Measurements from ENCODE around the gene KDM1B.
"Not testable (repeated sequence)": the region's sequence is repeated elsewhere in the genome, so short reads cannot be mapped to it uniquely, and the experiment has no call there.

The KDM1B gene

DNA sequence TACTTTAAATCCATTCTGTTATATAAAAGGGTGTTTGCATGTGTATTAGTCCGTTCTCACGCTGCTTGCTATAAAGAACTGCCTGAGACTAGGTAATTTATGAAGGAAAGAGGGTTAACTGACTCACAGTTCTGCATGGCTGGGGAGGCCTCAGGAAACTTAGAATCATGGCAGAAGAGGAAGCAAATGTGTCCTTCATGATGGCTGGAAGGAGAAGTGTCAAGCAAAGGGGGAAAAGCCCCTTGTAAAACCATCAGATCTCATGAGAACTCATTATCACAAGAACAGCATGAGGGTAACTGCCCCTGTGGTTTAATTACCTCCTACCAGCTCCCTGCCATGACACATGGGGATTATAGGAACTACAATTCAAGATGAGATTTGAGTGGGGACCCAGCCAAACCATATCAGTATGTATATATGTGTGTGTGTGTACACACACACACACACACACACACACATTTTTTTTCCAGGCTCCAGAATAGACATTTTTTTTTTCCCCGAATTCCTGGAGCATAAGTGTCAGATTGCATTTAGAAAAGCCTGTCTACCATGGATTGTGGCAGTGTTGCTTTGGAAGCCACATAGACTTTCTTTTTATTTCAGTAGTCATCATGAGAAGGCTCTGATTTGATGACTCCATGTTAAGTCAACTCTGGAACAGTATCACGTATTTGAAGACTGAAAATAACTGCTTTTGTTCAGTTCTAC is 31.5 kb downstream of the KDM1B start:
- no peak for DNase-seq (ENCODE audit: low read depth in 2 of 3, low spot score in 2 of 3)

DNA sequence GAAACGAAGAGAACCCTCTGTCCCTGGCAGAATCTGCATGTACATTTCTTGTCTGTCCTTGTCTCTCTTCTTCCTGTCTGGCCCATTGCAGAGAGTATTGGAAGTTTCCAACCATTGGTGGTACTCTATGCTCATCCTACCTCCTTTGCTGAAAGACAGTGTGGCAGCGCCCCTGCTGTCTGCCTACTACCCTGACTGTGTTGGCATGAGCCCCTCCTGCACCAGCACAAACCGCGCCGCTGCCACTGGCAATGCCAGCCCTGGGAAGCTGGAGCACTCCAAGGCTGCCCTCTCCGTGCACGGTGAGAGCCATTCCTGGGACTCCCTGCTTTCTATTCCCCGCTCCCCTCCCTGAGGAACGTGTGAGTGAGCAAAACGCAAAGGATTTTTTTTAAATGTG is 32.5 kb downstream of the KDM1B start:
- no peak for DNase-seq (ENCODE audit: low read depth in 2 of 3, low spot score in 2 of 3)

DNA sequence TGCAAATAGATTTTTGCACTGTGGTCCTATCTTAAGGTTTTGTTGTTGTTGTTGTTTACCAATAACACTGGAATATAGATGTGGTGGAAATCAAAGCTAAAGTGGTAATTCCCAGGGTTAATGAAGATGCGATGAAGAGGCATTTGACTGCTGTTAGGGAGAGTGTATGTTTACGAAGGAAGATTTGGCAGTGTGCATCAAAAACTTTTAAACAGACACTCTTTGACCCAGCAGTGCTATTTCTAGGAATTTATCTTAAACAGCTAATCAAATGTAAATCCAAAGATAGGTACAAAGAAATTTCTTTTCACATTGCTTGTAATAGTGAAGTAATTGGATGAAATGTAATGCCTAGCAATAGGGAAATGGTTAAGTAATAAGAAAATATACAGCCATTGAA is 34.0 kb downstream of the KDM1B start:
- DNase-seq (ENCODE audit: low read depth in 2 of 3, low spot score in 2 of 3), result no peak

DNA sequence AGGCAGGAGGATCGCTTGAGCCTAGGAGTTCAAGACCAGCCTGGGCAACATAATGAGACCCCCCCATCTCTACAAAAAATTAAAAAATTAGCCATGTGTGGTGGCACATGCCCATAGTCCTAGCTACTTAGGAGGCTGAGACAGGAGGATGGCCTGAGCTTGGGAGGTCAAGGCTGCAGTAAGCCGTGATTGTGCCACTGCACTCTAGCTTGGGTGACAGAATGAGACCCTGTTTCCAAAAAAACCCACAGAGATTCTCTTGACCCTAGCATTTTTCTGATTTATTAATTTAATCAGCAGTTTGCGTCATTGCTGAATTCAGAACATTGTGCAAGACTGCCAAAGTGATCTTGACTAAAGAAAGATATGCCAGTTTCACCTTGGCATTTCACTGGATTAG is 36.8 kb downstream of the KDM1B start:
- DNase-seq (ENCODE audit: low read depth in 2 of 3, low spot score in 2 of 3), result no peak

DNA sequence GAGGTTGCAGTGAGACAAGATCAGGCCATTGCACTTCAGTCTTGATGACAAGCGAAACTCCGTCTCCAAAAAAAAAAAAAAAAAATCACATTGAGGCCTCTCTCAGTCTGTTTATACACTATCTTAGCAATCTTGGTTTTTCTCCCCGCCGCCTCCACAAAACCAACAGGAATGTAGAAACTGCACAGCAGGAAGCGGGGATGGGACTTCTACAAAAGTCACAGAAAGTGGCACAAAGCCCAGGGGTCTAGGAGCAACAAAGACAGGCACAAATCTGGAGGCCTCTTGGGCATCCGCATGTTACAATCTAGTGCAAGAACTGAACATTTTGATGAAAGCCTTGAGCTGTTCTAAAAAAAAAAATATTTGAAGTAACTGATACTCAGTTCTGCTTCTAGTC is 48.6 kb downstream of the KDM1B start:
- DNase-seq (ENCODE audit: low read depth in 2 of 3, low spot score in 2 of 3), result no peak

DNA sequence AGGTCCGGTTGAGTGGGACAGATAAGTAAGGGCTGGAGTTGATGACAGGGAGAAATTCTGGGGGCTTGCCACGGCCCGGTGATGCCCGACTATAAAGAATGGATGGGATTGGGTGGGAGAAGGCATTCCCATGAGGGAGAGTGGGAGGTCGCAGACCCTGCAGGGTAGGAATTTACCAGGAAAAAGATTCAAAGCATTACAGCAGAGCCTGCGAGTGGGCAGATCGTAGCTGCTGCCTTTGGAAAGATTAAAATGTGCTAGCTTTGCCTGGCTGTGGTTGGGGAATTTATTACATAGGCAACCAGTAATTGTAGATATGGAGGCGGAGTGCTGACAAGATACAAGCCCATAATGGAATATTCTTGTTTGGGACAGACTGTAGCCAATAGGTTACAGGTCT is 49.5 kb downstream of the KDM1B start:
- DNase-seq (ENCODE audit: low read depth in 2 of 3, low spot score in 2 of 3), result no peak

DNA sequence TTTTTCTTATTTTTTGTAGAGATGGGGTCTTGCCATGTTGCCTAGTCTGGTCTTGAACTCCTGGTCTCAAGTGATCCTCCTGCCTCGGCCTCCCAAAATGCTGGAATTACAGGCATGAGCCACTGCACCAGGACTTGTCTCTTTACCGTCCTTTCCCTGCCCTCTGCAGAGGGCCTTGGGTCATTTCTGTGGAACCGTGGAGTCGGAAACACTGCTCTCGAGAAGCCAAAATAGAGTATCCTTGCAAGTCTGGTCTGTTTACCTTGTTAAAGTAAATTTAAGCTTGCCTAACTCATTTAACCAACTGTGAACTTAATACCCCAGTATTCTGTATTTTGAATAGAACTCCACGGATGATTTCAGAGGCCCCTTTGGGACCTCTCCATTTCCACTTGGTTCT is 51.4 kb downstream of the KDM1B start:
- no peak for DNase-seq (ENCODE audit: low read depth in 2 of 3, low spot score in 2 of 3)

DNA sequence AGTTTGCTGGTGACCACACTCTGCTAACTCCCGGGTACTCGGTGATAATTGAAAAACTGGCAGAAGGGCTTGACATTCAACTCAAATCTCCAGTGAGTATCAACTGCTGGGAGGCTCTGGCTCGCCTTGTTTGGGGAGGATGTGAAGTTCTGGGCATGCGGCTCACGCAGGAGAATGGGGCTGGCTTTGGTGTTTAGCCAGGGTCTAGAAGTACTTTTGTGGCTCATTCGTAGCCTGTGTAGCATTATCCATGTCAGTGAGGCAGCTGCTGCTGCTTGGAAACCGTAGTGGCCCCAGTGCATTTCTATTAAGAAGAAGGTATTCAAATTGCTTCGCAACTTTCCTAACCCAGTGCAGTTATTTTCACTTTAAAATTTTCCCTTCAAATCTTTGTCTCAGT is 52.2 kb downstream of the KDM1B start:
- no peak for DNase-seq (ENCODE audit: low read depth in 2 of 3, low spot score in 2 of 3)

DNA sequence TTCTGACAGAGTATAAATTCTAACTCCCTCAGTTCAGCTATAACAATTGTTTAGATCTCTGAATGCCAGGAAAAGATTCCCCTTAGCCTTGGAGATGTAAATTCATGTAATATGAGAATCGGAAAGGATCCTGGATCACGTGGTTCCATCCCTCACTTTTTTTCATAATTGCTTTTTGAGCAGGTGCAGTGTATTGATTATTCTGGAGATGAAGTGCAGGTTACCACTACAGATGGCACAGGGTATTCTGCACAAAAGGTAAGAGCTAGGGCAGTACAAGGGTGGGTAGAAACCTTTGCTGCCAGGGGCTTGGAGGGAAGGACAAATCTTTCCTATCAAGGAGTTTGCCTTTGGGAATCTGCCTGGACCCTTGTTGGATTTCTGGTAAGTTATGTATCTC is 52.7 kb downstream of the KDM1B start:
- no peak for DNase-seq (ENCODE audit: low read depth in 2 of 3, low spot score in 2 of 3)

DNA sequence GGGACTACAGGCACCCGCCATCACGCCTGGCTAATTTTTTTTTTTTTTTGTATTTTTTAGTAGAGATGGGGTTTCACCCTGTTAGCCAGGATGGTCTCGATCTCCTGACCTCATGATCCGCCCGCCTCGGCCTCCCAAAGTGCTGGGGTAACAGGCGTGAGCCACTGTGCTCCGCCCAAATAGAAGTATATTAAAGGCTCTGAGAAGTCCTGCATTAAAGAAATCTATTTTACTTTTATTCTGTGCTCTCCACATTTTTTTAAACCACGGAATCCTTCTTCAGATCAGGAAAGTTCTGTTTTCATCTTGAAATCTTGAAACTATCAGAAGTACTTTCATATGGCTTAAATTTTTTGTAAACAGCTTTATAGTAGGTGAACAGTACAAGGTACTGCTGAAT is 53.6 kb downstream of the KDM1B start:
- DNase-seq (ENCODE audit: low read depth in 2 of 3, low spot score in 2 of 3), result not testable (repeated sequence)

DNA sequence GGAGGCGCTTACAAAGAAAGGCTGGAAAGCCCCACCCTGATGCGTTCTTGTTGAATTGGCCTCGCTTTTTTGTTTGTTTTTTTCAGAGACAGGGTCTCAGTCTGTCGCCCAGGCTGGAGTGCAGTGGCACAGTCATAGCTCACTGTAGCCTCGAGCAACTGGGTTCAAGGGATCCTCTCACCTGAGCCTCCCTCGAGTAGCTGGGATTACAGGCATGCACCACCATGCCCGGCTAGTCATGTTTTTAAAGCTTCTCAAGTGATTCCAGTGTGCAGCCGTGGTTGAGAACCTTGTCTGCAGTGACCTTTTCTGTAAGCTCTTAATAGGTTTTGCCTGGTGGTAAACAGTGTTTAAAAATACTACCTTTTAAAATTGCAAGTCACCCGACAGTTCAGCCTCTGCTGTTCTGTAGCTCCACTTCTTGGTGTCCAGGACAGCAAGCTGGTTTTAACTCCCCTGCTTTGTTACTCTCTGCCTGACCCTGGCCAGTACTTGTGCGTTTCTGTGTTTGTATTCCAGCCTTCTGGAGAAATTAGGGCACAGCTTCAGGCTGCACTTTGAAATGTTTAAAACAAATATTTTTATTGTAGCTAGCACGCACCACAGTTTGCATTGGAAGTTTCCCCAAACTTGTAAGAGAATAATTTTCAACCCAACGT is 54.4 kb downstream of the KDM1B start:
- no peak for DNase-seq (ENCODE audit: low read depth in 2 of 3, low spot score in 2 of 3)

DNA sequence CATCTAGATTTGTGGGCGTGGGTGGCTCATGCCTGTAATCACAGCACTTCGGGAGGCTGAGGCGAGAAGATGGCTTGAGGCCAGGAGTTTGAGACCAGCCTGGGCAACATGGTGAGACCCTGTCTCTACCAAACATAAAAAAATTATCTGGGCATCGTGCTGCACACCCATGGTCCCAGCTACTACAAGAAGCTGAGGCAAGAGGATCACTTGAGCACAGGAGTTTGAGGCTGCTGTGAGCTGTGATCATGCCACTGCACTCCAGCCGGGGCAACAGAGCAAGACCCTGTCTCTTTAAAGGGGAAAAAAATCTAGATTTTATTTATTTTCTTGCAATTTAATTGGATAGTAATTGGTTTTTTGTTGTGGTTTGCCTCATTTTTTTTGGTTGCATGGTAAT is 55.5 kb downstream of the KDM1B start:
- no peak for DNase-seq (ENCODE audit: low read depth in 2 of 3, low spot score in 2 of 3)

DNA sequence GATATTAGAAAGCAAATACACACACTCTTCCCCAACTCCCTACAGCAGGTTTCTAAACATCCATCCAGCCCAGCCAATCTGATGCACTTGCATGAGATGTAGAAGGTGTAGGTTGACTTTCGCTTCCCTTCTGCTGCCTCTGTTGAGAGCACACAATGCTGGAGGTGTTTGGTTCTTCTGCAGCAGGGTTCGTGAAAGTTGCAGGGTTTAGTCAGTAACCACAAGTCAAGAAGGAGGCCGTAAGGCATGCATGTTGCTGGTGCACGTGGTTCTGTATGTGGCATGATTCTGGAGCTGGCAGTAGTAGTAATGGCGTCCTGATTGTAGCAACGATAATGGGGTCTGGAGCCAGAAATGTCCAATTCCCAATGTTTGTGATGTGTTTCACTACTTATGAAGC is 56.1 kb downstream of the KDM1B start:
- no peak for DNase-seq (ENCODE audit: low read depth in 2 of 3, low spot score in 2 of 3)

DNA sequence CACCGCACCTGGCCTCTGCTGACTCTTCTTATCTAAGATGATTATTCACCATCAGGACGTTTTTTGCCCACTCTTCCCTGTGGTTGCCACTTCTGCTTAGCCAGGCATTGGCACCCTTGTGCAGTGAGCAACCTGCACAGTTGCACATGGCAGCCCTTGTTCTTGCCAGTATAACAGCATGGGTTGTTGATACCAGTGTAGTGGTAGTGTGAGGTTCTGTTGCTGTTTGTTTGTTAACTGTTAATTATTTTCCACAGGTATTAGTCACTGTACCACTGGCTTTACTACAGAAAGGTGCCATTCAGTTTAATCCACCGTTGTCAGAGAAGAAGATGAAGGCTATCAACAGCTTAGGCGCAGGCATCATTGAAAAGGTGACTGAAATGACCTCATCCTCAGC is 57.0 kb downstream of the KDM1B start:
- no peak for DNase-seq (ENCODE audit: low read depth in 2 of 3, low spot score in 2 of 3)

DNA sequence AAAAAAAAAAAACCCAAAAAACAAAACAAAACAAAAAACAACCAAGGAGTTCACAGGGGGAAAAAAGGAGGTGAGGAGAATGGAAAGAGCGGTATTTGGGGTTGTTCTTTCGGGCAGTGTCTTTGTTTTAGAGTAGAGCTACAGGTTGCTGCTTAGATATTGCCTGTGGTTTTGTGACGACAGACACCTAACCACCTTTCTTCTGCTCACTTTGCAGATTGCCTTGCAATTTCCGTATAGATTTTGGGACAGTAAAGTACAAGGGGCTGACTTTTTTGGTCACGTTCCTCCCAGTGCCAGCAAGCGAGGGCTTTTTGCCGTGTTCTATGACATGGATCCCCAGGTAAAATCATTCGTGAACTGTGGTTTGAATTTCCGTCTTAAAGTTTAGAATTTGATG is 58.2 kb downstream of the KDM1B start:
- no peak for DNase-seq (ENCODE audit: low read depth in 2 of 3, low spot score in 2 of 3)

DNA sequence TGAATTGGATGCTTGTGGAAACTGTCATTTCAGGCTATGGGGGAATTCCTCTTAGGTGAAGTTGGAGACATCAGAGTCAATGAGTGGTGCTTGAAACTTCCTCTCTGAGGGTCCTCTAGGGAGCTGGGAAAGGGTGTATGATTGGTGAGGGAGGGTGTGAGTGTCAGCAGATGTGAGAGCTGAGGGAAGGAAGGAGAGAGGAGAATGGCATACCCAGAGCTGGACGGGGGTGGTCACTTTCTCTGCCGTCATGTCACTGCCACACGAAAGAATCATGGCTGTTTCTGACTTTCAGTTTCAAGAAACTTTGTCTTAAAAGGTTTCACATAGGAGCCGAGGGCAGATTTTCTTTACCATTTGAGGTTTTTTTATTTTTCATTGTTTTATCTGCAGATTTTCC is 58.8 kb downstream of the KDM1B start:
- DNase-seq (ENCODE audit: low read depth in 2 of 3, low spot score in 2 of 3), result no peak

DNA sequence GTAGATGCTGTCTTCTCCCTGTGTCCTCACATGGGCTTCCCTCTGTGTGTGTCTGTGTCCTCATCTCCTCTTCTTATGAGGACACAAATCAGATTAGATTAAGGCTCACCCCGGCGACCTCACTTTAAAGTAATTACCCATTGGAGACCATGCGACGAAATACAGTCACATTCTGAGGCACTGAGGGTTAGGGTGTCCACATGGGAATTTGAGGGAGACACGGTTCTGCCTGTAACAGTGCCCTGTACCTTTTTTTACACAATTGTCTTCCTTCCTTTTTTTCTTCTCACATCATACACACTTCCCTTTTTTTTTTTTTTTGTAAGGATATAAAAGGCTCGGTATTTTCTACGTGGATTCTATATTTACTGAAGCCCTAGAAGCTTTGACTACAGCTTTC is 60.2 kb downstream of the KDM1B start:
- no peak for DNase-seq (ENCODE audit: low read depth in 2 of 3, low spot score in 2 of 3)

DNA sequence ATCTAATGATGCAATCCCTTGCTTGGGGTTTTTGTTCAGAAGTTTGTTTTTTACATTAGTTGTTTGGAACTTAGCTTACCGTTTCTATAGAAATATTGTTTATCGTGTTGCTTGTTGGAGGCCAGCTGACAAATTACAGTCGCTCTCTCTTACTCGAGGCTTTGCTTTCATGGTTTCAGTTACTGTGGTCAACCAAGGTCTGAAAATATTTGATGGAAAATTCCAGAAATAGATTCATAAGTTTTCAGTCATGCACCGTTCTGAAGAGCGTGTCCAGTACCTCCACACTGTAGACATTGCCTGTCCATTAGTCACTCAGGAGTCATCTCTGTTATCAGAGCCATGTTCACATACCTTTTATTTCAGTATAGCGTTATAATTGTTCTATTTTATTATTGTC is 61.2 kb downstream of the KDM1B start:
- no peak for DNase-seq (ENCODE audit: low read depth in 2 of 3, low spot score in 2 of 3)

DNA sequence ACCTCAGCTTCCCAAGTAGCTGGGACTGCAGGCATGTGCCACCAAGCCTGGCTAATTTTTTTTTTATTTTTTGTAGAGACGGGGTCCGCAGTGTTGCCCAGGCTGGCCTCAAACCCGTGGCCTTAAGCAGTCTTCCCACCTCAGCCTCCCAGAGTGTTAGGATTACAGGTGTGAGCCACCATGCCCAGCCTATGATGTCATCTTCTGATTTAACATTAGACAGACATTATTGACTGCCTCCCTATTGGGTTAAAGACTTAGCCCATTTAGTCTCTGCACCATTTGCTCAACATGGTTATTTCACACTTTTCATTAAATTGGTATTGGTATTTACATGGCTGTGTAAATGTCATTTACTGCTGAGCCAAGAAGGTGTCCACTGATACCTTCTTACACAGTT is 63.0 kb downstream of the KDM1B start:
- DNase-seq (ENCODE audit: low read depth in 2 of 3, low spot score in 2 of 3), result no peak

DNA sequence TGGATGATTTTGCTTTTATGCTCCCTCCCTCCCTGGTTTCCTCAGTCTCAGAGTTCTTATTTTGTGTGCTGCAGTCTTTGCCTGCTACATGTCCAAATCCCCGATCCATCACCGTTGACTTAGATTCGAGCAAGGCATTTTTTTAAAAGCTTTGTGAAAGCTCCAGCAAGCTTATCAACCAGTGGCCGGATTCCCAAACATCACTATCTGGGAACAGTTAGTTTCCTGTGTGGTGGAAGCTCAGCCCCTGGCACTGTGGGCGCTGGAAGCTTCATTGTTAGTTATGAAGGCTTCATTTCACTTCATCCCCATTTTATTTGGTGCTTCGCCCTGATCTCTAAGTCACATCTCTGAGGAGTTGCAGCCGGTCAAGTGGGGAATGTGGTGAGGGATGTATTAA is 64.4 kb downstream of the KDM1B start:
- no peak for DNase-seq (ENCODE audit: low read depth in 2 of 3, low spot score in 2 of 3)

DNA sequence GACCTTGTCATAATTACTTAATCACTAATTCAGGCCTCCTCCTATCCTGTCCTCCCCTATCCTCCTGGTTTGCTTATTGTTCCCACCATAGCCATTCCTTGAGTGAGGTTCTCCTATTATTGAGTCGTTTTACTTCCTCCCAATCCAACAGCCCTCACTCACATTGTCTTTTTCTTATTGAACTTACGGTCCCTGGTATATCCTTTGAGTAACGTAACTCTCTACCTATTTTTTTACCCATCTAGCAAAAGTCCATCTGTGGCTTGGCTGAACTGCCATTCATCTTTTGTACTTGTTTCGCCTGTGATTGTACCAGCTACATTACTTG is 66.0 kb downstream of the KDM1B start:
- DNase-seq (ENCODE audit: low read depth in 2 of 3, low spot score in 2 of 3), result no peak

DNA sequence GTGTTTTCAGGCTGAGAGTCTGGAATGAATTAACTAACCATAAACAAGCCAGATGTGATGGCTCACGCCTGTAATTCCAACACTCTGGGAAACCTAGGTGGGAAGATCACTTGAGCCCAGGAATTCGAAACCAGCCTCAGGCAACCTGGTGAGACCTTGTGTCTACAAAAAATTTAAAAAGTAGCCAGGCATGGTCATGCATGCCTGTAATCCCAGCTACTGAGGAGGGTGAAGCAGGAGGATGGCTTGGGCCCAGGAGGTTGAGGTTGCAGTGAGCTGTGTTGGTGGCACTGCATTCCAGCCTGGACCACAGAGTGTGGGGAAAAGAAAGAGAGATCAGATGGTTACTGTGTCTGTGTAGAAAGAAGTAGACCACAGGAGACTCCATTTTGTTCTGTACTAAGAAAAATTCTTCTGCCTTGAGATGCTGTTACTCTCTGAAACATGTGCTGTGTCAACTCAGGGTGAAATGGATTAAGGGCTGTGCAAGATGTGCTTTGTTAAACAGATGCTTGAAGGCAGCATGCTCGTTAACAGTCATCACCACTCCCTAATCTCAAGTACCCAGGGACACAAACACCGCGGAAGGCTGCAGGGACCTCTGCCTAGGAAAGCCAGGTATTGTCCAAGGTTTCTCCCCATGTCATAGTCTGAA is 71.4 kb downstream of the KDM1B start:
- not testable (repeated sequence) for DNase-seq (ENCODE audit: low read depth in 2 of 3, low spot score in 2 of 3)

DNA sequence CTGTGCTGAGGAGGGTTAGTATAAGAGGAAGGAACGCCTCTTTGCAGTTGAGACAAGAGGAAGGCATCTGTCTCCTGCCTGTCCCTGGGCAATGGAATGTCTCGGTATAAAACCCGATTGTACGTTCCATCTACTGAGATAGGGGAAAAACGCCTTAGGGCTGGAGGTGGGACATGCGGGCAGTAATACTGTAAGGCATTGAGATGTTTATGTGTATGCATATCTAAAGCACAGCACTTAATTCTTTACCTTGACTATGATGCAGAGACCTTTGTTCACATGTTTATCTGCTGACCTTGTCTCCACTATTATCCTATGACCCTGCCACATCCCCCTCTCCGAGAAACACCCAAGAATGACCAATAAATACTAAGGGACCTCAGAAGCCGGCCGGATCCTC is 71.9 kb downstream of the KDM1B start:
- DNase-seq (ENCODE audit: low read depth in 2 of 3, low spot score in 2 of 3), result not testable (repeated sequence)
